Breast epithelium (tissue), 3 donors: ENCODE results near the gene NCOA5.

Experiments
- CTCF ChIP-seq, 3 donors: fragments of 450-650 bp; IDR thresholded peaks; one replicate each; pipeline ENCODE4 v1.5.1; 2016 to 2017; ENCODE audit warnings: antibody characterized with exemption in 3 of 3, mild to moderate bottlenecking in 3 of 3, moderate library complexity in 3 of 3
- POLR2A ChIP-seq: fragments of 450-650 bp; IDR thresholded peaks from one replicate; pipeline ENCODE4 v1.6.1; 2016; ENCODE audit warnings: antibody characterized with exemption, mild to moderate bottlenecking, moderate library complexity
- POLR2AphosphoS5 ChIP-seq, 3 donors: sonication (generic); formaldehyde crosslinking; IDR thresholded peaks; one replicate each; pipeline ENCODE4 v1.6.1; 2017; ENCODE audit warnings: antibody characterized with exemption in 3 of 3

- TF ChIP-seq CTCF (IDR thresholded peaks at IDR 0.05) (no peak), POLR2A (no peak), POLR2AphosphoS5 (IDR thresholded peaks at IDR 0.05) (no peak)
Measured at GRCh38 chr20:46070215-46070900, 19.4 kb downstream of the NCOA5 start.
